HL-60 (cell line): Measurements from ENCODE around the gene WWOX.

Experiments used
- CTCF ChIP-seq: IDR thresholded peaks from one replicate; pipeline ENCODE4 v1.5.1; 2011; ENCODE audit warnings: low read length, control low read depth, inconsistent platforms; ENCODE audit not compliant: insufficient read depth
- POLR2AphosphoS5 ChIP-seq: IDR thresholded peaks from 2 replicates; pipeline ENCODE4 v1.6.1; 2012; ENCODE audit warnings: low read depth
- REST ChIP-seq: IDR thresholded peaks from 2 replicates; pipeline ENCODE4 v1.6.1; 2012; ENCODE audit warnings: low read depth; ENCODE audit not compliant: insufficient replicate concordance

GRCh38 chr16:78375055-78375679 lies 275.7 kb downstream of the WWOX start:
- TF ChIP-seq CTCF (no peak), REST (no peak), POLR2AphosphoS5 (no peak)
